CD1c-positive myeloid dendritic cell (primary cell): ENCODE data around the gene UMAD1.

ENCODE experiments used
- DNase-seq: peaks from one replicate; pipeline ENCODE4 v3.0.0-alpha.2; 2016; ENCODE audit errors: extremely low spot score

Gene UMAD1

DNA sequence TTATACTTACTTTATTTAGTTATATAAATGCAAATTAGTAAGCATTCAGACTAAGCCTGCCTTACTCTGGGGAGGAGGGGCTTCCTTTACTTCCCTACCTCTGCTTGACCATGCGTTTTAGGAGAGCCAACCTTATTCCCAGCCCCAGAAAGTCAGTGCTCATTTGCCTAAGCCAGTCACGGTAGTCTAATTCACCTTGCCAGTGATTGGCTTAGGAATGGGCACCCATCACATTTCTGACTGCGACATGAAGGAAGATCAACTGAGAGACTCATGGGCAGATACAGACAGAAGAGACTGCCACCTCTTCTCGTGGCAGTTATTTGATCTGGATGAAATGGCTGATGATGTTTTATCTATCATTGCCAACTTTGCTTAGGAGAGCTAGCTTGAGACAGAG lies 48.4 kb downstream of the UMAD1 start:
- no peak for DNase-seq

DNA sequence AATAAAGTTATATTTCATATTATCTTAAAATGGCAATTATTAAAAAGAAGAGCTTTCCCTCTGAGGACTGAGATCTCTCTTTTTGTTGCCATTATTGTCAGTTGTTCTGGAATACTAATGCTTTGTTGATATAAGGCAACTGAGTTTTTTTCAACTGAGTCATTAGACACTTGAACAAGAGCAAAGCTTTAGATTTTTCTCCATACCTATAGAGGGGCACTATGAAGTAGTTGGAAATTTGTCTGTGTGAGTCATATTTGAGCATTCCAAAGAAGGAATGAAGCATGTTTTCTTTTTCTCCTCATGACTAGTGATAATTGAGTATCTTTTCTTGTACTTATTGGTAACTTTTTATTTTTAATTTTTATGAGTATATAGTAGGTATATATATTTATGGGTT lies 53.3 kb downstream of the UMAD1 start:
- no peak for DNase-seq

- no peak for DNase-seq
Observed at GRCh38 chr7:7694542-7694941, 54.0 kb downstream of the UMAD1 start.

DNA sequence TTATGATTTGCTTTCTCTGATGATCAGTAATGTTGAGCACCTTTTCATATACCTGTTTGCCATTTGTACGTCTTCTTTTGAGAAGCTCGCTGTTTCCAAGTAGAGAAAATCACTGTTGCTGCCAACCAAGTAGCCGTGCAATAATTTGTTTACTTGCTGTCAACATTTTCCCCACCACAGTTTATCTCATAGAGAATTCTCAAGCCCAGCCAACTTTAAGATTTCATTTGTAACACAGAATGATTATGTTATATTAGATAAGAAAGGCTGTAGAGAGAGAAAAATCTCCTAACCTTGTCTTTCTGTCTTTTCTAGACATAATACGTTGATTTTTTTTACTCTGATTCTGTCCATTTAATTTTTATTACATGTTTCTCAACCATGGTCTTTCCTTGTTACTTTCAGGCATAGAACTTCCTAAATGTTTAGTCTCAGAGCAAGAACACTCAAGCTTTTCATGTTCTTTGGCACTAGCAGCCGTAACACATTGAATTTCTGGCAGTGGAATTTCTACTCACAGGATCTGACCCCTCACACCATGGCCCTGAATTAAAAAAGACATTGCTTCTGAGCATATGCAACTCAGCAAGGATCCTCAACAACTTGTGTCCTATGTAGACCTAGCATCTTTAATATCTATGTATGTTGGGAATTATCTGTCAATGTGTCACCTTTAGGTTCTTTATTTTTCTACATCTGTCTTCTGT lies 54.7 kb downstream of the UMAD1 start:
- DNase-seq, result no peak

DNA sequence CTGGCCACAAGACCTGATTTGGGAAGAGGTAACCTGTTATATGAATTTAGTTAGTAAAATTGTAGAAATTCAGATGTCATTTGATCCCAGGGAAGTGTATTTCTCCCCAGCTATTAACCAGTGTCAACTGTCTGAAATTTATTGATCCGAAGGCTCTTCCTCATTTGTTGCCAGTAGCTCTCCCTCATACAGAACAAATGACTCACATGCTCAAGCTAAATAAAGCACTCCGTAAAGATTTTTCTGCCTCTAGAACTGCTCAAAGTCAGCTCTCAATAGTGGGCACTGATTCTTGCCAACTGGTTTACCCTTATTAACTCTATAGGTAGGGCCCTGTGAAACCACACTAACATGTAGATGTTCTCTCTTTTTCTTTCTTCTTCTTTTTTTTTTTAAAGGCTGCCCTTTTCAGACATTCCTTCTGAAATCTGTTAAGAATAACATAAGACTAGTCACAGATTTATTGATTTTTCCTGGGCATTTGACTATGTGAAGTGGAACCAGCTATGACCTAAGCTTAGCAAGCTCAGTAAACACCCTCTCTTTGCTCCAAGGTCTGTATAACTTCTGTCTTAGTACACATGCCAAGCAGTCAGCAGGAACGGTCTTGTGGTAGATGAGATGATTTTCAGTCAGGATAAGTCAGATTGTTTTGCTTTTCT lies 56.0 kb downstream of the UMAD1 start:
- DNase-seq, result no peak

DNA sequence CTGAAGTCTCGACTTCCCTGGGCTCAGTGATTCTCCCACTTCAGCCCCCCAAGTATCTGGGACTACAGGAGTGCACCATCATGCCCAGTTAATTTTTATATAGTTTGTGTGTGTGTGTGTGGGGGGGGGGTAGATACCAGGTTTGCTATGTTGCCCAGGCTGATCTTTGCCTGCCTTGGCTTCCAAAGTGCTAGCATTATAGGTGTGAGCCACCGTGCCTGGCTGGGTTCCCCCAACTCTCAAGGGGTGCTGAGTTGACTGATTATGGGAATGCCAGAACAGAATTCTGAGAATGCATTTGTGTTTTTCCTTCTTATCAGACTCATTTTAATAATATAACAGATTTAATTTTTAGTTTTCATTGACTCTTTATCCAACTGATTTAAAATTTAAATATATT lies 58.4 kb downstream of the UMAD1 start:
- no peak for DNase-seq

DNA sequence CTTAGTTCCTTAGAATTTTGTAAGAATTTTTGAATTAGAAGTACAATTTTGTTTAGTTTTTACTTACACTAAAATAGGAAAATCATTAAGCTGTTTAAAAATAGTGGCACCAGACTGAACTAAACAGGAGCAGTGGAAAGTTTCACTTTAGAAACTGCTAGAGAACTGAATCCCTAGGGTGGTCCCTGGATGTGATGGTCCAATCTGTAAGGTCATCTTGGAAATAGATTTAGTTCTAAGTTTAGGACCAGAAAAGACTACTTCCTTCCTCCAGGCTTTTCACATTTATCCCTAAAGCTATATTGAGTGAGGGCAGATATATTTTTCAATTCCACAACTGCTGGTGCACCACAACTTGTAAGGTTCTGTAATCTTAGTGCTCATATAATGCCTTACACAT lies 58.8 kb downstream of the UMAD1 start:
- DNase-seq, result no peak

- DNase-seq, result no peak
Observed at GRCh38 chr7:7699970-7700369, 59.4 kb downstream of the UMAD1 start.

GRCh38 chr7:7701527-7701926 lies 61.0 kb downstream of the UMAD1 start:
- no peak for DNase-seq

DNA sequence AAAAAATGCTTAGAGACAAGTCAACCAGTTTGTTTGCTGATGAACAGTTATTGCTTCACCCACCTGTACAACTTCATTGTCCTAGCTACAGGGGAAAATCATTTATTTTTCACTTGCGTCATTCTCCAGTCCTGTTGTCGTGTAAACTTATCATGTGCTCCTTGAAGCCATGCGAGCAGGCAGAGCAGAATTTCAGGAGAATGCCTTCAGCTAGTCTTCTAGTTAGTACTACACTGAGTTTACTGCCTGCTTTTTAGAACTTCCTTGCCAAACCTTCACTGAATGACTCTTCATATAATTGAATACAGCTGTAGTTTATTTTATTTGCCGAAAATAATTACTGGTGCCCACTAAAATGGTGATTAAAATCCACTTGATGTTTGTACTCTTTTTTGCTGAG lies 62.3 kb downstream of the UMAD1 start:
- no peak for DNase-seq

DNA sequence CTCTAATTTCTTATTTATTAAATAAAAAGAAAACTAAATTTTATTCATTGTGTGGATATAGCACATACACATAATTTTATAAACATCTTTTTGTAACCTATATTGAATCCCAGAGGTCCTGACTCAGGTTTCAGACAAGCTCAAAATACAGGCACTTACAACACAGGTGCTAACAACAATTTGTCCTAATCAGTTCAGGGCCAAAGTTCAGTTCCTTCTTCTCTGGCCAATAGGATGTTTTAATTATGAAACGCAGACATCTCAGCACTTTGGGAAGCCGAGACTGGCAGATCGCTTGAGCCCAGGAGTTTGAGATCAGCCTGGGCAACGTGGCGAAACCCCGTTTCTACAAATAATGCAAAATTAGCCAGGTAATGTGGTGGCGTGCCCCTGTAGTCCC lies 62.9 kb downstream of the UMAD1 start:
- DNase-seq, result no peak

GRCh38 chr7:7704867-7705266 lies 64.3 kb downstream of the UMAD1 start:
- no peak for DNase-seq

DNA sequence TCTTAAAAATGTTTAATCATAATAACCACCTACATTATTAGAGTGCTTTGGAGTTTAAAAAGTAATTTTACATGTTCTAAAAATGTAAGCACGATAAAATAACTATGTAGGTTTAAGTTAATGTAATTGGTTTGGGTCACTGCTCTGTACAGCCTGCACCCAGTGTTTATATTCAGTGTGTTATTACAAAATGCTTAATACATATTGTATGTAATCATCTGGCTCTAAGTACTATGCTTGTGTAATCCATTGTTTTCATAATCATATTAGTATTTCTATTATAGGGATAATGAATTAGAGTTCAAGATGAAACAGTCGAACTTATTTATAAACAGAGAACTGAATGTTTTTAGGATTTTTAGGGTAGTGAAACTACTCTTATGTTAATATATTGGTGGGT lies 64.8 kb downstream of the UMAD1 start:
- DNase-seq, result no peak

DNA sequence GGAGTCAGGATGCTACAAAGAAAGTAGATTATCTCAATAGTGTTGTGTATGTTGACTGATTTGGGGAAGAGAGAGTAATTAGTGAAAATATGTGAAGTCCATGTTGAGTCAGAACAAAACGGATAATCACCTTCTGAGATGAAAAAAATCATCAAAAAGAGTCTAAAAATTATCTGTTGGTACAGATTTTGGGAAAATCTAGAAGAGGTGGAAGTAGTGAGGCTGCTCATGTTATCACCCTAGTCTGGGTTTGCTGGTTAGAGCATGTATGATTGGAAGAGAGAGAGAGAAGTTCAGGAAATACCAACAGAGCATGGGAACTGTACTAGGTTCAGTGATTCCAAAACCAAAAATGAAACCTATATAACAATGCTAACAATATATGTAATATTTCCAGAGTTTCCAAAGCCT lies 65.6 kb downstream of the UMAD1 start:
- DNase-seq, result no peak

DNA sequence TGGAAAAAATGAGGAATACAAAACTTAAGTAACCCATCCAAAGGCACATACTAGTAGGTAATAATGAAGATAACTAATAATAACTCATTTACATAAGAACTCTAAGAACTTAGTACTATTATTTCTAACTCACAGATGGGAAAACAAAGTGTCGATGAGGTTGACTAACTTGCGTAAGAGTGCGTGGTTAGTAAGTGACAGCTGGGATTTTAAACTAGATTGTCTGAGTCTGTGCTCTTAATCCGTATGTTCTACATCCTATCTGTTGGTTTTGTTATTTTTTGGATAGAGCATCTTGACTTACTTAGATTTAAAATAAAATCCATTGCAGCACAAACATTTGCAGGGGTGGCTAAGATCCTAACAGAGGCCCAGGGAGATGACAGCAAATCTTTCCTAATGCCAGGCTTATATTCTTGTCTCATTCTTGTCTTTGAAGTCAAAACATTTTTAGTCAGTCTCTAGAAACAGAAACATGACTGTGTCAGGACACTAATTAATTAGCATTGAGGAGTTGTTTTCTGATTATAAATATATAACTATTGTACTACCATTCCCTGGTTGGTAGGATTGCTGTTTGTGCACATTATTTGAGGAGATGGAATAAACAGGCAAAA lies 66.1 kb downstream of the UMAD1 start:
- no peak for DNase-seq

DNA sequence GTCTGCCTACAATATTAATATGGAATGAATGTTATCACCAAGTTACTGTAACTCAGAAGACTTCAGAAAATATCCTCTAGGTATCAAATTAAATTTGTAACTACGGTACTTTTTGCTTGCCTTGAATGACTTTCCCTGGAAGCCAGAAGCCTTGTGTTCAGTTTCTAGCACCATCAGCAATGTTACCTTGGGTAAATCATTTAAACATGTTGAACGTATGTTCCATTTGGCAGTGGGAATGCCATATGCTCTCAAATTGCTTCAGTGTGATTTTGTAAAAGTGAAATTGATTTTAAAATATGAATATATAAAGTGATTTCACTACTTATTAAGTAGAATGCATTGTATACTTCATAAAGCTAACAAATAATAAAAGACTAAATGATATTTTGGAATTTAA lies 66.7 kb downstream of the UMAD1 start:
- DNase-seq, result no peak

DNA sequence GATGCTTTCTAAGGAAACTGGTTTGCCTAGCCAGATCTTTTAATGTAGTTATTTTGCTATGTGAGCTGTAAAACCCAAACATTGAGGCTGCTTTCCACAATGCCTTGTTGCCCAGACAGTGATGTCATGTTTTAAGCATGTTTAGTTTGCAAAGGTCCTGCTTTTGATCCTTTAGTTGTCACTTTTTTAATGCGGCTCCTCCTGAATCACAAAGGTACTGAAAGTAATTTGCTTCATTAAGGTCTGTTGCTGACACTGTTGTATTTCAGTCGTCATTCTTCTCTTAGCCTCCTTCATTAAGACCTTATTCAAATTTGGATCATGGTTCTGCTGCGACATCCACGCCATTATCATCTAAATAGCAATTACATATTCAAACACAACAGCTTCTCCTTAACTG lies 67.3 kb downstream of the UMAD1 start:
- no peak for DNase-seq

DNA sequence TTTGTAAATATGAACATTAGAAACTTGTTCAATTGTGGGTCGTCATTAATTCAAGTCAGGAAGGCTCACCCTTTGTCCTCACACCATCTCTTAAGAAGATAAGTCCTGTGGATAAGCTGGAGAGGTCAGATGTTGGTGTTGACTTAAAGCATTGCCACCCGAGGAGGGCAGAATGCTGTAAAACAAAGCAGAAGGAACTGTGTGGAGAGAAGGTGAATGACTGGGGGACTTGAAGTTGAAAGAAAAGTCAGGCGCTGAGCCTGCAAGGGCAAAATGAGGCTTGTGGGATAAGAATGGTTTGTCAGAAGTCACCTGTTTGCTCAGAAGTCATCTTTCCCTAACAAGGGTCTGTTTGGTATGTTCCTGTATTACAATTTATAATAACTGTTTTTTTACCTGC lies 68.7 kb downstream of the UMAD1 start:
- DNase-seq, result no peak

DNA sequence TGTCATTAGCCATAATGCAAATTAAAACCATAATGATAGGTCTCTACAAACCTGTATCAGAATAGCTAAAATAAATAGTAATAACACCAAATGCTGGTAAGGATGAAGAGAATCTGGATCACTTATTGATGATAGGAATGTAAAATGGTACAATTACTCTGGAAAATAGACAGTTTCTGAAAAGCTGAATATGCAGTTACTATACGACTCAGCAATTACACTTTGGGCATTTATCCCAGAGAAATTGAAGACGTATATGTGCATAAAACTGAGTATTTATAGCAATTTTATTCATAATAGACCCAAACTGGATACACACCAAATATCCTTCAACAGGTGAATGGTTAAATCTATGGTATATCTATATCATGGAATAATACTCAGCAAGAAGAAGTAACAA lies 69.9 kb downstream of the UMAD1 start:
- DNase-seq, result no peak

- DNase-seq, result no peak
Observed at GRCh38 chr7:7713730-7714129, 73.2 kb downstream of the UMAD1 start.

DNA sequence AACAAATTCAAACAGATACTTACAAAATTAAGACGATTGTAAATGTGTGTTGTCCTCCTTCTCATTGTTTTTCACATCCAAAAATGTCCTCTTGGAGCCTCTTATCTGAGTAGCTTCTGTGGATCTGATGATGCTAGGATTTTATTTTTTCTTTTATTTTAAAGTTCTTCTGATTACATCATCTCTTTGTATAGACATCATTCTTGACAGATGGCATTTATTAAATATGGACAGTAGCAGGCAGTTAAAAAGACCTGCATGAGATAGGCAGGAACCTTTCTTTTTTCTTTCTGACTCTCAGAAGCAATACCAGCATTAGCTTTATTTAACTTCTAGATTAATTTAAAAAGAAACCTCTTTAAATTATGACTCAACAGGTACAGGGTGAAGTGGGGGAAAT lies 77.9 kb downstream of the UMAD1 start, which contains the start of gene RPA3:
RPA3 (minus strand) TSS at position 116 of the 400 bp plus-strand sequence. CDS start 78,189 bp downstream, outside the sequence.
- no peak for DNase-seq

DNA sequence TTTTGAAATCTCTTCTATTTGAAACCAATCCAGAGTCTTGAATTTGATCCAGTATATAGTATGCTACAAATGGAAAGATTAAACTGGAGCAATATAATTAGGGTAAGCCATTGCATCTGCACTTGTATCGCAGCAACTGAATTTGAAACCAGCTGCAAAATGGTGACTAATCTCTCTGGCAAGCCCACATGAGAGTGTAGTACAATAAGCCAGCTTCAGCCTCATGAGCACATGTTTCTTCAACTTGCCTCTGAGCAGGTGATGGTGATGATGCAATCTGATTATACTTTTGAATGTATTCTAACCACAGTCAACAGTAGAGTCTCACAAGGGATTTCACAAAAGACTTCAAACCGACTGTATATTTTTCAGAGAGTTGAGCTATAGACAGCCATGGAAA lies 78.7 kb downstream of the UMAD1 start:
- DNase-seq, result no peak

DNA sequence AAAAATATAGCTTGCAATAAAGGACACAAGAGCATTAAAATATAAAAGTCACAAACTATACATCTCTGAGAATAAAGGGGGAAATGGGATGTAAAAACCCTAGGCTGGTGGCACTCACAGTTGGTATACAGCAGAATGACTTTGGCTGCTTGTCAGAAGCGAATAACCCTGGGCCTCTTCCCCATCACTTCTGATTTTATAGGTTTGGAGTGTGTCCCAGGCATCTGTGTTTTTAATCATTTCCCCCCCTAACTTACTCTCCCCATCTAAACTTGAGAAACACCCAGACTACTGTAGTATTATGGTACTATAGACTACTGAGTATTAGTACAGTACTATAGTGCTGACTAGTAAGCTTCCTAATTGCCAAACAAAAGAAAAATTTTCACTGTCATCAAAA lies 79.6 kb downstream of the UMAD1 start:
- DNase-seq, result no peak
